HG02571 (cell line): Measurements from ENCODE around the gene PRRC2B.
"Not testable (repeated sequence)": the region's sequence is repeated elsewhere in the genome, so short reads cannot be mapped to it uniquely, and the experiment has no call there.

Source experiments
- ATAC-seq: cut with Tn5 transposase; IDR thresholded peaks from one replicate; pipeline ENCODE4 v1.9.1; 2021; ENCODE audit warnings: mild to moderate bottlenecking, moderate library complexity; ENCODE audit not compliant: unreplicated experiment

The PRRC2B gene

GRCh38 chr9:131468031-131468430 lies 74.1 kb downstream of the PRRC2B start:
- ATAC-seq = no peak

- no peak for ATAC-seq
Observed at GRCh38 chr9:131469356-131469755, 75.5 kb downstream of the PRRC2B start.

GRCh38 chr9:131469951-131470350 lies 76.1 kb downstream of the PRRC2B start:
- ATAC-seq = no peak

- ATAC-seq = no peak
Observed at GRCh38 chr9:131470581-131470991, 76.7 kb downstream of the PRRC2B start.

- not testable (repeated sequence) for ATAC-seq
Observed at GRCh38 chr9:131472085-131472484, 78.2 kb downstream of the PRRC2B start.

- no peak for ATAC-seq
Observed at GRCh38 chr9:131473198-131473885, 79.5 kb downstream of the PRRC2B start.

DNA sequence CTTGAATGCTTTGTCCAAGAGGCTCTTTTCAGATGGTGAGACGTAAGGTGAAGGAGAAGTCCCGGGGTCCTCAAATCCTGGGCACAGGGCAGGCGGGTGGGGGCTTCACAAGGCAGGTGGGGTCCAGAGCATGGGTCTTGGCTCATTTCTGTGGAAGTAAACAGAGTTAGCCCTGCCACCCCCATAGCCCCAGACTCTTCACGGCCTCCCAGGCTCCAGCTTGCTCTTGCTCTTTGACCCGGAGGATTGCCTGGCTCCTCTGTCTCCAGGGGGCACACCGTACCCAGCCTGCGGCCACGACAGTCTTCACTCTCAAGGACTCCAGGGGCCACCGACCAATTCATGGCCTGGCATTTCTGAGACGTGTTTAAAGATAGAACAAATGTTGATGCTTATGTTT lies 80.0 kb downstream of the PRRC2B start:
- ATAC-seq = no peak

GRCh38 chr9:131474711-131475110 lies 80.8 kb downstream of the PRRC2B start:
- no peak for ATAC-seq

- ATAC-seq = no peak
Observed at GRCh38 chr9:131475111-131475955, 81.4 kb downstream of the PRRC2B start.

DNA sequence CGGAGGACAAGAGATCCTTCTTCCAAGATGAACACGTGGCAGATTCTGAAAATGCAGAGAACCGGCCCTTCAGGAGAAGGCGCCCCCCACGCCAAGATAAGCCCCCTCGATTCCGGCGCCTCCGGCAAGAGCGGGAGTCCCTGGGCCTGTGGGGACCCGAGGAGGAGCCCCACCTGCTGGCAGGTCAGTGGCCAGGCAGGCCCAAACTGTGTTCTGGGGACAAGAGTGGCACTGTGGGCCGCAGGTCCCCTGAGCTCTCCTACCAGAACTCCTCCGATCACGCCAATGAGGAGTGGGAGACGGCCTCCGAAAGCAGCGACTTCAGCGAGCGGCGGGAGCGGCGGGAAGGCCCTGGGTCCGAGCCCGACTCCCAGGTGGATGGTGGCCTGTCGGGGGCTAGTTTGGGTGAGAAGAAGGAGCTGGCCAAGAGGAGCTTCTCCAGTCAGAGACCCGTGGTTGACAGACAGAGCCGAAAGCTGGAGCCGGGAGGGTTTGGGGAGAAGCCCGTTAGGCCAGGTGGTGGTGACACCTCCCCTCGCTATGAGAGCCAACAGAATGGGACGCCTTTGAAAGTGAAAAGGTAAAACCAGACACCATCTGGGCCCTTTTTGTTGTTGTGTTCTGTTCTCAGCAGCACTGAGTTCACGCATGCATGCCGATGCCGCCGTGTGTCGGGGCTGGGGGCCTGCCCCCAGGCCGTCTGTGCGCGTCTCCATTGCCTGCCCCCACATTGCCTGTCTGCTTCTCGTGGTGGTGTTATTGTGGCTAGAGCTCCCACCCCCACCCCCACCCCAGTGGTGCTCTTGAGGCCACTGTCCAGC lies 82.3 kb downstream of the PRRC2B start:
- ATAC-seq = no peak

- no peak for ATAC-seq
Observed at GRCh38 chr9:131476777-131477345, 83.0 kb downstream of the PRRC2B start.

GRCh38 chr9:131477367-131477766 lies 83.5 kb downstream of the PRRC2B start:
- ATAC-seq = no peak

DNA sequence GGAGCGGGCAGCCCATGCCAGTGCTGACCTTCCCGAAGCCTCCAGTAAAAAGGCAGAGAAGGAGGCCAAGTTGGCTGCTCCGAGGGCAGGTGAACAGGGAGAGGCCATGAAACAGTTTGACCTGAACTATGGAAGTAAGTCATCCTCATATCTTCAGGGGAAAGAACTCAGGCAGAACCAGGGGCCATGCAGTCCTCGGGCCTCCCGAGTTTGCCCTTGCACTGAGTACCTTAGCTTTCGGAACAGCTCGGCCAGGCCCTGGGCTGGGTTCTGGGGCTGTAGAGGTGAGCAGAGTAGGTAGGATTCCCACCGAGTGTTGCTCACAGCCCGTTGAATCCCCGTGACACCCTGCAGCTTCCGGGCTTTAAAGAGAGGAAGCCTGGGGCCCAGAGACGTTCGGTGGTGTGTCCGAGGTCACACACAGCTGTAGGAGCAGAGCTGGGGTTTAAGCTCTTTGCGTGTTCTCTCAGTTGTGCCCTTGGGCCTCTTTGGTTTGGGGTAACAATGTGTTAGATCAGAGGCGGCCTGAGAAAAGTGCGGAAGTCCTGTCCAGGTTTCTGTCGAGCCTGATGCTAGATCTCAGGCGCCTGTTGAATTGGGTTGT lies 84.0 kb downstream of the PRRC2B start:
- ATAC-seq = no peak

GRCh38 chr9:131478421-131478868 lies 84.6 kb downstream of the PRRC2B start:
- no peak for ATAC-seq

DNA sequence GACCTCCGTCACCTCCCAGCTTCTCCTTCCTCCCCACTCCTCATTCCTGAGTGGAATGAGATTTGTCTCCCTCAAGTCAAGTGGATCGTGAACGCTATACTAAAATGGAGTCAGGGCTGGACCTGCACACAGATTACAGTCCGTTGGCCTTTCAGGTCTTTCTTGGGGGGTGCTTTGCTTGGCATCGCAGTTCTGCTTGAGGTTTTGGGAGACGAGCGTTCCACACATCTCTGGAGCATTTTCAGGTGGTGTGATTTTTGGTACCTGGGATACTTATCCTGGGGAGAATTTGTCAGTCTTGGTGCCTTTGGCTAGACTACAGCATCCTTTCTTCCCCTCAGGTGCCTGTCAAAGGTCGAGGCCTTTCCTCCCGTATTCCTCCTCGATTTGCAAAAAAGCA lies 85.0 kb downstream of the PRRC2B start:
- no peak for ATAC-seq

- no peak for ATAC-seq
Observed at GRCh38 chr9:131480258-131480657, 86.4 kb downstream of the PRRC2B start.

DNA sequence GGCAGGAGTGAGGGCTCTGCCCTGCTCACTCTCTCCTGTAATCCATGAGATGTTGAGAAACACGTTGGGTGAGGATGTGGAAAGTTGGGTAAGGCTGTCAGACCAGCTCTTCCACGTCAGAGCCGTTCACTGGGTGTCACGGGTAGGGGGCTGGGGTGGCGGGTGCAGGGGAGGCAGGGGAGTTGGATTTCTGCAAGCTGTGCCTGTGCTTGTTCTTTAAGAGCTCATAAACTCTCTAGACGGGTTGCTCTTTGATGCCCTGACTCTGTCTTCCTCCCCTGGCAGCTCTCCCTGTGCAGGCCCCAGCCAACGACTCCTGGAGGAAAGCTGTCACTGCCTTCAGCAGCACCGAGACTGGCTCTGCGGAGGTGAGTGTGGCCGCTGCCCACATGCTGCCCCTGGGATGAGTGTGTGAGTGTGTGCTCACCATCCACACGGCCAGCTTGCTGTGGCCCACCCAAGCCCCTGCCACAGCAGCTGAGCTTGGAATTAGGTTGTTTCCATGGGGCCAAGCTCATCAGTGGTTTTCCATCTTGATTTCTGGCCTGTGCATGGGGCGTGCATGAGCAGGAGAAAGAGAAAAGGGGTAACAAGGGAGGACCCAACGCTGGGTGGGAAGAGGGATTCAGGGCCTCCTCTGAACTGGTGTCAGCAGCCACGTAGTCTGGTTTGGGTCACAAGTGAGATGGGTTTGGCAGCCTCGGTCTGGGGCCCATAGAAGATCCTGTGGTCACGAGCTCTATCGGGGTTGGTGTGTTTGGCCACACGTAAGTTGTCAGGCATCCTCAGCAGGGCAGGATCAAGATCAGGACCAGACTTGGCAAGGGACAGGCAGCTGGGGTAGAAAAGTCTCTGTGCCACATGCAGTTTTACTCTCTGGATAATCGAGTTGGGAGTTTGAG lies 87.8 kb downstream of the PRRC2B start:
- no peak for ATAC-seq

DNA sequence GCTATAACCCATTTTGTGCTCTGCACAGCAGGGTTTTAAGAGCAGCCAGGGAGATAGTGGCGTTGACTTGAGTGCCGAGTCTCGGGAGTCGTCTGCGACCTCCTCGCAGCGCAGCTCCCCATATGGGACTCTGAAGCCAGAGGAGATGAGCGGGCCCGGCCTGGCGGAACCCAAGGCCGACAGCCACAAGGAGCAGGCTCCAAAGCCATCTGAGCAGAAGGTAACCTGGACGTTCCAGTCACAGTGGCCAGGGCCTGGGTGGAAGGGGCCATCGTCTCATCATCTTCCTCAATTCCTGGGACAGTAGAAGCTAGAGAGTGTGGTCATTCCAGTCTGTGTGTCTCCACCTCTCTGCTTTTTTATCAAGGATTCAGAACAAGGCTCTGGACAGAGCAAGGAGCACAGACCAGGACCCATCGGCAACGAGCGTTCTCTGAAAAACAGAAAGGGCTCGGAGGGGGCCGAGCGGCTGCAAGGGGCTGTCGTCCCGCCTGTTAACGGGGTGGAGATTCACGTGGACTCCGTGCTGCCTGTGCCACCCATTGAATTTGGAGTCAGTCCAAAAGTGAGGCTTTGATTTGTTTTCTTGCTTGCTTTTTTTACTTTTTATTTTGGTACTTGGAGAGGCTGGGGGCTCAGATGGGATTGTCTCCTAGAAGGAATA lies 88.6 kb downstream of the PRRC2B start:
- no peak for ATAC-seq
